ENCODE results near the gene RCHY1.

- TF ChIP-seq EZH2 (IDR thresholded peaks at IDR 0.05) = no peak
- TF ChIP-seq ZNF274 (IDR thresholded peaks at IDR 0.05; ENCODE audit: low read depth, low read length) = no peak
- no peak for TF ChIP-seq SIN3A (IDR thresholded peaks at IDR 0.05; ENCODE audit: low read depth)
- no peak for TF ChIP-seq CEBPB (IDR thresholded peaks at IDR 0.05; ENCODE audit: low read depth)
- no peak for TF ChIP-seq CTCF (IDR thresholded peaks at IDR 0.05 in 2 of 3, conservative IDR thresholded peaks at IDR 0.05 in 1 of 3; ENCODE audit: borderline replicate concordance in 1 of 3, insufficient read depth in 1 of 3, low read depth in 2 of 3, low read length in 2 of 3)
- no peak for TF ChIP-seq SRF (IDR thresholded peaks at IDR 0.05; ENCODE audit: low read depth)
- TF ChIP-seq POLR2A (IDR thresholded peaks at IDR 0.05; ENCODE audit: borderline replicate concordance, extremely low read depth, insufficient read depth, insufficient read length) = no peak
- no peak for TF ChIP-seq EZH2phosphoT487 (IDR thresholded peaks at IDR 0.05; ENCODE audit: borderline replicate concordance)
These were observed 11.5 kb downstream of the RCHY1 start for GRCh38 chr4:75502671-75503070.

All from HCT116 (cell line).